HepG2 (cell line): Measurements from ENCODE around the gene OPN1SW. TPM values are rescaled to one million over a fixed set of nuclear protein-coding genes. Genes with fewer than 3 reads are reported as not detected.

Source experiments
- ATAC-seq: fragments of 200-7000 bp; cut with Tn5 transposase; 3 replicates; pipeline ENCODE4 v1.9.1; 2020; ENCODE audit warnings: mild to moderate bottlenecking, moderate library complexity
- BruUV-seq: library from RNA; stranded (reverse); fragments of 400-500 nt; replicated peaks from 2 replicates; lab custom pipeline; 2021; lab: Mats Ljungman, UMichigan
- CTCF ChIA-PET: fragments of 300-600 bp; formaldehyde crosslinking; extraction: SDS; loops from one replicate; lab custom pipeline; 2021; ENCODE audit warnings: low total read pairs, inconsistent platforms, low intra/inter-chr PET ratio; lab: Yijun Ruan, JAX
- POLR2A ChIA-PET: fragments of 350-600 bp; sonication (Branson Sonifier 250); formaldehyde crosslinking; loops from one replicate; lab custom pipeline; 2020; ENCODE audit warnings: antibody characterized with exemption, inconsistent platforms; lab: Yijun Ruan, JAX
- DNase-seq: peaks from one replicate; pipeline ENCODE4 v3.0.0-alpha.2; 2015; ENCODE audit warnings: low spot score
- FAIRE-seq: peaks from 3 replicates; lab custom pipeline; 2011; peaks lifted over from hg19 to GRCh38; lab: Jason Lieb, UNC
- H2AFZ ChIP-seq: one replicate; pipeline ENCODE4 v1.6.1; 2011; ENCODE audit warnings: low read length, inconsistent platforms
- H3K27ac ChIP-seq: fragments of 300-600 bp; 3 replicates; pipeline ENCODE4 v1.8.0; 2011; ENCODE audit warnings: mixed run types, mild to moderate bottlenecking, mixed read lengths, low read length, inconsistent platforms; ENCODE audit not compliant: insufficient read depth; ENCODE audit errors: extremely low read length
- H3K27me3 ChIP-seq, 2 experiments: fragments of 200-600 bp in 1 of 2; 2 replicates in 1 of 2; 3 replicates in 1 of 2; pipeline versions ENCODE4 v1.6.0 to v1.8.0; 2011; ENCODE audit warnings: low read length in 2 of 2, mild to moderate bottlenecking in 2 of 2, moderate library complexity in 2 of 2, inconsistent platforms in 1 of 2; ENCODE audit not compliant: insufficient read depth in 2 of 2, control insufficient read depth in 1 of 2
- H3K36me3 ChIP-seq, 2 experiments: fragments of 200-600 bp in 1 of 2; replicated peaks in 1 of 2; 2 replicates in 1 of 2; 3 replicates in 1 of 2; pipeline versions ENCODE4 v1.5.1 to v1.8.0; 2011; ENCODE audit warnings: low read length in 2 of 2, inconsistent platforms in 1 of 2; ENCODE audit not compliant: insufficient read depth in 2 of 2, control insufficient read depth in 1 of 2
- H3K4me1 ChIP-seq: 2 replicates; pipeline ENCODE4 v1.5.1; 2012; ENCODE audit warnings: low read length, inconsistent platforms; ENCODE audit not compliant: insufficient read depth
- H3K4me2 ChIP-seq: 2 replicates; pipeline ENCODE4 v1.6.0; 2011; ENCODE audit warnings: low read depth, low read length, inconsistent platforms
- H3K4me3 ChIP-seq, 3 experiments: fragments of 200-600 bp in 1 of 3; sonication (generic), shearing (Covaris generic) in 1 of 3; replicated peaks in 1 of 3; 2 replicates each; pipeline ENCODE4 v1.5.1; 2011 to 2016; ENCODE audit warnings: low read length in 3 of 3, inconsistent platforms in 2 of 3, low read depth in 2 of 3, mild to moderate bottlenecking in 2 of 3, control low read depth in 1 of 3, mixed read lengths in 1 of 3; ENCODE audit not compliant: insufficient read depth in 1 of 3
- H3K79me2 ChIP-seq: one replicate; pipeline ENCODE4 v1.6.1; 2011; ENCODE audit warnings: low read length, inconsistent platforms; ENCODE audit not compliant: insufficient read depth
- H3K9ac ChIP-seq: 2 replicates; pipeline ENCODE4 v1.6.0; 2011; ENCODE audit warnings: mild to moderate bottlenecking, low read depth, low read length, inconsistent platforms; ENCODE audit not compliant: insufficient read depth
- H3K9me3 ChIP-seq: 2 replicates; pipeline ENCODE4 v1.5.1; 2012; ENCODE audit warnings: mild to moderate bottlenecking, low read length
- H4K20me1 ChIP-seq: 2 replicates; pipeline ENCODE4 v1.6.0; 2011; ENCODE audit warnings: inconsistent platforms, mild to moderate bottlenecking, low read length, moderate library complexity; ENCODE audit not compliant: insufficient read depth
- FLYWCH1 ChIP-seq: sonication (generic); formaldehyde crosslinking; IDR thresholded peaks from 2 replicates; pipeline ENCODE4 v1.8.1; 2023; ENCODE audit warnings: mild to moderate bottlenecking, missing genetic modification reagents
- FOXO1 ChIP-seq: sonication (generic); formaldehyde crosslinking; IDR thresholded peaks from 2 replicates; pipeline ENCODE4 v1.4.0; 2020; ENCODE audit warnings: missing genetic modification reagents
- HOXA7 ChIP-seq: sonication (generic); formaldehyde crosslinking; IDR thresholded peaks from 2 replicates; pipeline ENCODE4 v1.8.1; 2022; ENCODE audit warnings: mild to moderate bottlenecking, missing genetic modification reagents, moderate library complexity
- MAFF ChIP-seq: IDR thresholded peaks from 2 replicates; pipeline ENCODE4 v1.6.1; 2011; ENCODE audit warnings: low read depth, low read length, improper control_type of control experiment
- MAFK ChIP-seq, 2 experiments: IDR thresholded peaks in 1 of 2; conservative IDR thresholded peaks in 1 of 2; 2 replicates each; pipeline ENCODE4 v1.6.1; 2011; ENCODE audit warnings: improper control_type of control experiment in 2 of 2, low read length in 2 of 2
- MTERF4 ChIP-seq: sonication (generic); formaldehyde crosslinking; IDR thresholded peaks from 2 replicates; pipeline ENCODE4 v1.8.0; 2023; ENCODE audit warnings: mild to moderate bottlenecking, missing genetic modification reagents
- NFKB2 ChIP-seq: sonication (generic); formaldehyde crosslinking; IDR thresholded peaks from 2 replicates; pipeline ENCODE4 v1.4.0; 2020; ENCODE audit warnings: missing genetic modification reagents, borderline replicate concordance
- SP2 ChIP-seq: sonication (generic); formaldehyde crosslinking; IDR thresholded peaks from 2 replicates; pipeline ENCODE4 v1.5.1; 2020; ENCODE audit warnings: mild to moderate bottlenecking, missing genetic modification reagents
- THYN1 ChIP-seq: sonication (generic); formaldehyde crosslinking; IDR thresholded peaks from 2 replicates; pipeline ENCODE4 v1.8.1; 2023; ENCODE audit warnings: low read depth, mild to moderate bottlenecking, moderate library complexity, missing genetic modification reagents, borderline replicate concordance
- TP53 ChIP-seq: sonication (generic); formaldehyde crosslinking; conservative IDR thresholded peaks from 2 replicates; pipeline ENCODE4 v1.4.0; 2020; ENCODE audit warnings: missing genetic modification reagents
- XRCC5 ChIP-seq: fragments of 200-400 bp; formaldehyde crosslinking; optimal IDR thresholded peaks from 2 replicates; pipeline ENCODE3; 2017; ENCODE audit warnings: mild to moderate bottlenecking, low read length
- ZNF12 ChIP-seq: sonication (generic); formaldehyde crosslinking; IDR thresholded peaks from 2 replicates; pipeline ENCODE4 v1.5.0; 2020; ENCODE audit warnings: missing genetic modification reagents
- ZNF234 ChIP-seq: sonication (generic); formaldehyde crosslinking; conservative IDR thresholded peaks from 2 replicates; pipeline ENCODE4 v1.5.1; 2020; ENCODE audit warnings: mild to moderate bottlenecking, missing genetic modification reagents
- ZNF274 ChIP-seq: sonication (generic); formaldehyde crosslinking; IDR thresholded peaks from 2 replicates; pipeline ENCODE4 v1.5.1; 2020; ENCODE audit warnings: mild to moderate bottlenecking, missing genetic modification reagents
- ZNF30 ChIP-seq: sonication (generic); formaldehyde crosslinking; IDR thresholded peaks from 2 replicates; pipeline ENCODE4 v1.5.0; 2020; ENCODE audit warnings: mild to moderate bottlenecking, missing genetic modification reagents
- ZNF574 ChIP-seq: sonication (generic); formaldehyde crosslinking; IDR thresholded peaks from 2 replicates; pipeline ENCODE4 v1.4.0; 2020; ENCODE audit warnings: missing genetic modification reagents
- WGBS: methylation state at CpG from one replicate; pipeline ENCODE4 v1.1.6; 2017; ENCODE audit warnings: low lambda C conversion rate; 5-methylcytosine and 5-hydroxymethylcytosine counted together
- in situ Hi-C: cut with HindIII; loops from 2 replicates; pipeline ENCODE4 v1.10.0; 2017; ENCODE audit warnings: low pct_unique_long_range_greater_than_20kb; ENCODE audit not compliant: extremely low pct_ligation_motif_present
- intact Hi-C: fragments of 100-400 bp; cut with micrococcal nuclease; formaldehyde crosslinking; loops from one replicate; pipeline ENCODE4 v1.10.0; 2022; ENCODE audit not compliant: unreplicated experiment
- polyA plus RNA-seq, 8 experiments: library from polyadenylated mRNA; depleted of rRNA in 3 of 8; stranded (reverse) in 7 of 8; unstranded in 1 of 8; fragments of >200 nt; fragmentation: Illumina TruSeq in 4 of 8; extraction: Trizol in 4 of 8; gene quantifications; 2 replicates each; pipeline versions ENCODE4 v1.2.1 to v1.2.3, GENCODE V29; 2011 to 2016; ENCODE audit warnings: low read depth in 4 of 8, missing spikeins in 1 of 8, mixed read lengths in 1 of 8; ENCODE audit not compliant: insufficient read depth in 1 of 8
- total RNA-seq, 5 experiments: library from RNA; depleted of rRNA; stranded (reverse); fragments of >200 nt; fragmentation: Illumina TruSeq; extraction: Trizol; gene quantifications; 2 replicates each; pipeline ENCODE4 v1.2.3, GENCODE V29; 2016; ENCODE audit warnings: low read depth in 1 of 5

OPN1SW gene
- total and polyA plus RNA-seq, 2 of the 13 experiments (the other 11 are each of a cell fraction or from before 2014, with no cell fraction given), result not detected

- Histone ChIP-seq H3K4me2 (no peak overlapping the region), H3K4me3 (no peak overlapping the region), H3K9ac (no peak overlapping the region), H4K20me1 (peaks cover 6% of the 10 kb centered on the region; the same call in 1 of the 2 replicates), H3K27ac (no peak overlapping the region), H3K4me1 (no peaks in the 10 kb centered on the region), H3K36me3 (peaks cover 10 to 80% of the 10 kb centered on the region in 2 experiments), H3K79me2 (peaks cover 10% of the 10 kb centered on the region), H2AFZ (no peak overlapping the region), H3K27me3 (no peaks in the 10 kb centered on the region), H3K9me3 (no peaks in the 10 kb centered on the region)
- POLR2A ChIA-PET, result no interaction called here
- ATAC-seq (no peak), FAIRE-seq (no peak), DNase-seq (no peak)
- BruUV-seq, result no TSS peak
- WGBS, result 97% methylated on average over 1 of the region's 1 CpG
- intact Hi-C loops, result no loop called here
- CTCF ChIA-PET, result no interaction called here
- TF ChIP-seq MAFF (peak; percentile 64), ZNF274 (no peak), MAFK (conservative IDR thresholded peaks at IDR 0.05 in 1 of 2, IDR thresholded peaks at IDR 0.05 in 1 of 2; ENCODE audit: low read length in 2 of 2) (peak; percentile 69 to 78), TP53 (no peak)
- in situ Hi-C loops, result no loop called here
Observed at GRCh38 chr7:128758553-128758952, 17.0 kb downstream of the OPN1SW start.

- H3K9me3 ChIP-seq, result no peaks in the 10 kb centered on the region
- no peaks in the 10 kb centered on the region for H3K27me3 ChIP-seq
- H3K4me2 ChIP-seq, result no peak overlapping the region
- ATAC-seq (no peak), DNase-seq (no peak), FAIRE-seq (no peak)
- ChIA-PET POLR2A (no interaction called here), CTCF (no interaction called here)
- H2AFZ ChIP-seq, result no peak overlapping the region
- in situ Hi-C loops, result no loop called here
- no peak overlapping the region for H3K27ac ChIP-seq
- no peak overlapping the region for H3K9ac ChIP-seq
- peaks cover 12% of the 10 kb centered on the region; the same call in 1 of the 2 replicates for H4K20me1 ChIP-seq
- H3K79me2 ChIP-seq, result peaks cover 13% of the 10 kb centered on the region
- WGBS, result 98% methylated on average over 2 of the region's 2 CpGs
- intact Hi-C loops, result no loop called here
- H3K4me3 ChIP-seq, result no peak overlapping the region
- H3K36me3 ChIP-seq, result peaks cover 12 to 88% of the 10 kb centered on the region in 2 experiments
- BruUV-seq, result no TSS peak
- H3K4me1 ChIP-seq, result no peaks in the 10 kb centered on the region
- no peak for TF ChIP-seq ZNF234 (CRISPR knock-in tag)
- no peak for TF ChIP-seq ZNF12 (CRISPR knock-in tag)
- TF ChIP-seq FLYWCH1 (CRISPR knock-in tag), result no peak
- no peak for TF ChIP-seq SP2 (CRISPR knock-in tag)
- TF ChIP-seq ZNF574, result no peak
- TF ChIP-seq HOXA7 (CRISPR knock-in tag), result no peak
- no peak for TF ChIP-seq NFKB2
- TF ChIP-seq THYN1 (CRISPR knock-in tag), result no peak
- no peak for TF ChIP-seq ZNF30 (CRISPR knock-in tag)
- TF ChIP-seq MTERF4 (CRISPR knock-in tag), result no peak
- no peak for TF ChIP-seq XRCC5
- no peak for TF ChIP-seq FOXO1 (CRISPR knock-in tag)
Observed at GRCh38 chr7:128757203-128757602, 18.4 kb downstream of the OPN1SW start.
